H1 (cell line): ENCODE results near the gene RIPOR2. TPM values are rescaled to one million over a fixed set of nuclear protein-coding genes. Genes with fewer than 3 reads are reported as not detected.

Source experiments
- CTCF ChIA-PET: fragments of 300-600 bp; sonication (Branson Sonifier 250); formaldehyde crosslinking; loops from one replicate; lab custom pipeline; 2021; ENCODE audit not compliant: partially characterized antibody; lab: Charles Lee
- POLR2A ChIA-PET: fragments of 300-600 bp; sonication (Branson Sonifier 250); formaldehyde crosslinking; loops from one replicate; lab custom pipeline; 2021; ENCODE audit warnings: inconsistent platforms; ENCODE audit not compliant: partially characterized antibody; lab: Charles Lee
- DNase-seq, 2 experiments: peaks; one replicate each; pipeline versions ENCODE4 v3.0.0 to v3.0.0-alpha.2; 2010 to 2022; ENCODE audit warnings: low spot score in 2 of 2, low read depth in 1 of 2, mixed read lengths in 1 of 2
- FAIRE-seq: peaks from 2 replicates; lab custom pipeline; 2011; peaks lifted over from hg19 to GRCh38; lab: Jason Lieb, UNC
- H2AFZ ChIP-seq: 2 replicates; pipeline ENCODE4 v1.8.1; 2012; ENCODE audit warnings: low read length, inconsistent platforms
- H2AK5ac ChIP-seq: 2 replicates; pipeline ENCODE4 v1.6.1; 2013; ENCODE audit warnings: low read depth, low read length
- H2BK120ac ChIP-seq: replicated peaks from 2 replicates; pipeline ENCODE3; 2013; ENCODE audit warnings: low read depth, low read length, inconsistent platforms
- H2BK12ac ChIP-seq: 2 replicates; pipeline ENCODE4 v1.6.1; 2013; ENCODE audit warnings: low read depth, low read length
- H2BK15ac ChIP-seq: 2 replicates; pipeline ENCODE4 v1.6.1; 2013; ENCODE audit warnings: low read length
- H2BK20ac ChIP-seq: 2 replicates; pipeline ENCODE4 v1.6.1; 2013; ENCODE audit warnings: low read length
- H2BK5ac ChIP-seq: 2 replicates; pipeline ENCODE4 v1.6.1; 2013; ENCODE audit warnings: low read depth, low read length
- H3K14ac ChIP-seq: 2 replicates; pipeline ENCODE4 v1.6.1; 2013; ENCODE audit warnings: inconsistent platforms; ENCODE audit not compliant: insufficient read length
- H3K18ac ChIP-seq: 2 replicates; pipeline ENCODE4 v1.6.1; 2013; ENCODE audit warnings: low read length; ENCODE audit errors: extremely low read depth
- H3K23ac ChIP-seq: 2 replicates; pipeline ENCODE4 v1.6.1; 2013; ENCODE audit warnings: inconsistent platforms; ENCODE audit not compliant: insufficient read length
- H3K23me2 ChIP-seq: 2 replicates; pipeline ENCODE4 v1.6.1; 2013; ENCODE audit warnings: low read depth, low read length
- H3K27ac ChIP-seq: 2 replicates; pipeline ENCODE4 v1.6.1; 2011; ENCODE audit warnings: low read depth, low read length, inconsistent platforms
- H3K27me3 ChIP-seq, 4 experiments: replicated peaks in 1 of 4; 1 replicate in 1 of 4; 2 replicates in 3 of 4; pipeline versions ENCODE4 v1.6.1 to v1.8.1; 2011 to 2013; ENCODE audit warnings: low read length in 3 of 4, mild to moderate bottlenecking in 3 of 4, inconsistent platforms in 2 of 4, mixed read lengths in 2 of 4, moderate library complexity in 1 of 4; ENCODE audit not compliant: control insufficient read depth in 3 of 4, insufficient read depth in 3 of 4; ENCODE audit errors: extremely low read depth in 1 of 4
- H3K36me3 ChIP-seq, 4 experiments: 2 replicates each; pipeline versions ENCODE4 v1.6.1 to v1.8.1; 2011 to 2013; ENCODE audit warnings: mild to moderate bottlenecking in 4 of 4, low read length in 3 of 4, moderate library complexity in 2 of 4, control low read depth in 1 of 4, inconsistent platforms in 1 of 4; ENCODE audit not compliant: insufficient read depth in 4 of 4, control insufficient read depth in 2 of 4
- H3K4ac ChIP-seq: replicated peaks from 2 replicates; pipeline ENCODE3; 2013; ENCODE audit warnings: low read length, low read depth, mixed read lengths, inconsistent platforms; ENCODE audit not compliant: insufficient read length
- H3K4me1 ChIP-seq, 4 experiments: replicated peaks in 1 of 4; 1 replicate in 1 of 4; 2 replicates in 3 of 4; pipeline versions ENCODE4 v1.6.1 to v1.8.1; 2011 to 2013; ENCODE audit warnings: low read length in 3 of 4, inconsistent platforms in 2 of 4, mixed read lengths in 1 of 4; ENCODE audit not compliant: insufficient read depth in 4 of 4, control insufficient read depth in 3 of 4
- H3K4me2 ChIP-seq, 2 experiments: 2 replicates each; pipeline versions ENCODE4 v1.6.1 to v1.8.1; 2011 to 2013; ENCODE audit warnings: low read depth in 2 of 2, low read length in 2 of 2, control low read depth in 1 of 2, inconsistent platforms in 1 of 2, mild to moderate bottlenecking in 1 of 2; ENCODE audit not compliant: insufficient read depth in 1 of 2
- H3K4me3 ChIP-seq, 4 experiments: fragments of 200-600, 300-600 bp in 1 of 4; sonication (generic), shearing (Covaris generic), sonication (Bioruptor Twin) in 1 of 4; 2 replicates each; pipeline versions ENCODE4 v1.5.1 to v1.8.1; 2011 to 2016; ENCODE audit warnings: low read length in 4 of 4, low read depth in 3 of 4, control low read depth in 2 of 4, inconsistent platforms in 2 of 4, mild to moderate bottlenecking in 2 of 4, mixed read lengths in 1 of 4, moderate library complexity in 1 of 4; ENCODE audit not compliant: insufficient read depth in 2 of 4; ENCODE audit errors: extremely low read depth in 1 of 4
- H3K56ac ChIP-seq: replicated peaks from 2 replicates; pipeline ENCODE3; 2013; ENCODE audit warnings: low read depth, mild to moderate bottlenecking, mixed read lengths, low read length, inconsistent platforms; ENCODE audit not compliant: insufficient read length
- H3K79me1 ChIP-seq: 2 replicates; pipeline ENCODE4 v1.6.1; 2013; ENCODE audit warnings: low read depth, low read length, control low read depth
- H3K79me2 ChIP-seq, 2 experiments: 2 replicates each; pipeline versions ENCODE4 v1.6.1 to v1.8.1; 2012 to 2013; ENCODE audit warnings: low read length in 2 of 2, mild to moderate bottlenecking in 2 of 2, inconsistent platforms in 1 of 2; ENCODE audit not compliant: insufficient read depth in 2 of 2, control insufficient read depth in 1 of 2
- H3K9ac ChIP-seq, 4 experiments: replicated peaks in 1 of 4; 1 replicate in 1 of 4; 2 replicates in 3 of 4; pipeline versions ENCODE4 v1.6.1 to v1.8.1; 2011 to 2013; ENCODE audit warnings: low read depth in 3 of 4, low read length in 3 of 4, control low read depth in 2 of 4, mild to moderate bottlenecking in 2 of 4, moderate library complexity in 2 of 4, inconsistent platforms in 1 of 4; ENCODE audit errors: extremely low read depth in 1 of 4
- H3K9me3 ChIP-seq, 2 experiments: 2 replicates each; pipeline versions ENCODE4 v1.6.1 to v1.8.1; 2012 to 2013; ENCODE audit warnings: mild to moderate bottlenecking in 2 of 2, moderate library complexity in 2 of 2, control low read depth in 1 of 2, inconsistent platforms in 1 of 2, low read depth in 1 of 2, low read length in 1 of 2, mixed read lengths in 1 of 2; ENCODE audit not compliant: insufficient read depth in 2 of 2
- H4K20me1 ChIP-seq, 2 experiments: replicated peaks in 1 of 2; 2 replicates each; pipeline versions ENCODE3 to v1.8.1; 2011 to 2013; ENCODE audit warnings: inconsistent platforms in 2 of 2, low read length in 2 of 2, mild to moderate bottlenecking in 1 of 2; ENCODE audit not compliant: insufficient read depth in 2 of 2, control insufficient read depth in 1 of 2
- H4K5ac ChIP-seq: 2 replicates; pipeline ENCODE4 v1.6.1; 2013; ENCODE audit warnings: low read length, low read depth, mixed read lengths, inconsistent platforms; ENCODE audit not compliant: insufficient read length
- H4K8ac ChIP-seq: 2 replicates; pipeline ENCODE4 v1.8.0; 2013; ENCODE audit warnings: mild to moderate bottlenecking, moderate library complexity, low read length, inconsistent platforms; ENCODE audit not compliant: insufficient read depth; ENCODE audit errors: extremely low read depth
- H4K91ac ChIP-seq: replicated peaks from 2 replicates; pipeline ENCODE3; 2013; ENCODE audit warnings: low read length, mixed read lengths, inconsistent platforms; ENCODE audit not compliant: insufficient read length
- ATF2 ChIP-seq: IDR thresholded peaks from 2 replicates; pipeline ENCODE4 v1.6.1; 2012; ENCODE audit warnings: low read length, inconsistent platforms
- CBX5 ChIP-seq: fragments of 300-800, 300-1000 bp; sonication (generic); IDR thresholded peaks from 2 replicates; pipeline ENCODE4 v1.7.1; 2016; ENCODE audit warnings: antibody characterized with exemption, low read length, low read depth
- CTBP2 ChIP-seq: IDR thresholded peaks from 2 replicates; pipeline ENCODE4 v1.7.0; 2011; ENCODE audit warnings: borderline replicate concordance, mild to moderate bottlenecking, moderate library complexity, mixed read lengths, low read length; ENCODE audit not compliant: insufficient read depth, insufficient read length
- POLR2AphosphoS5 ChIP-seq: IDR thresholded peaks from 2 replicates; pipeline ENCODE4 v1.6.1; 2011; ENCODE audit warnings: low read depth, low read length
- TBP ChIP-seq: IDR thresholded peaks from 2 replicates; pipeline ENCODE4 v1.6.1; 2011; ENCODE audit warnings: low read depth, low read length, improper control_type of control experiment
- WGBS, 2 experiments: shearing (Covaris generic) in 1 of 2; methylation state at CpG; one replicate each; pipeline versions ENCODE4 v1.1.6 to v1.1.7; 2013 to 2015; ENCODE audit warnings: low lambda C conversion rate in 2 of 2, mixed read lengths in 2 of 2, inconsistent platforms in 1 of 2, low coverage in 1 of 2, missing lambda C conversion rate in 1 of 2; ENCODE audit not compliant: insufficient replicate concordance in 2 of 2, insufficient coverage in 1 of 2, insufficient read length in 1 of 2; ENCODE audit errors: extremely low coverage in 1 of 2, missing lambda C conversion rate in 1 of 2; 5-methylcytosine and 5-hydroxymethylcytosine counted together
- polyA plus RNA-seq, 7 experiments: library from polyadenylated mRNA; depleted of rRNA in 3 of 7; stranded (reverse) in 5 of 7; unstranded in 2 of 7; fragments of >200 nt in 5 of 7; fragments of 200-250 nt in 2 of 7; gene quantifications; 1 replicate in 5 of 7; 2 replicates in 1 of 7; 4 replicates in 1 of 7; pipeline versions ENCODE4 v1.2.1 to v1.2.3, GENCODE V29; 2011 to 2013; ENCODE audit warnings: missing spikeins in 2 of 7, mixed read lengths in 2 of 7
- total RNA-seq: library from RNA; stranded (reverse); fragmentation: NEBNext Ultra II Directional; extraction: Animal tissue kit (Norgen Biotek cat#: 25700); gene quantifications from 2 replicates; pipeline ENCODE4 v1.2.1, GENCODE V29; 2021

The RIPOR2 gene
- total and polyA plus RNA-seq, 2 of the 8 experiments (the other 6 are each of a cell fraction or from before 2014, with no cell fraction given): 16.7 to 45.6 TPM

- no peak overlapping the region for H2AK5ac ChIP-seq
- no peak overlapping the region for H4K5ac ChIP-seq
- H3K4me1 ChIP-seq: 0 out of 7 replicates have a peak, but pooled peaks cover 0 to 2% (median 0%) of the 10 kb centered on the region in 4 experiments
- H3K4me3 ChIP-seq: no peak overlapping the region
- H3K36me3 ChIP-seq: peaks cover 0 to 2% (median under 1%) of the 10 kb centered on the region in 4 experiments; a peak in 3 of 8 replicates
- no peaks in the 10 kb centered on the region for H3K9me3 ChIP-seq
- no peaks in the 10 kb centered on the region for H3K79me1 ChIP-seq
- H3K27me3 ChIP-seq: no peaks in the 10 kb centered on the region
- peaks cover 0 to 2% of the 10 kb centered on the region in 2 experiments for H4K20me1 ChIP-seq
- H3K27ac ChIP-seq: no peak overlapping the region
- H4K91ac ChIP-seq: no peak overlapping the region
- no peak overlapping the region for H2BK15ac ChIP-seq
- no peak overlapping the region for H2BK12ac ChIP-seq
- no peak for TF ChIP-seq TBP
- TF ChIP-seq CTBP2: no peak
- TF ChIP-seq POLR2AphosphoS5: no peak
- TF ChIP-seq CBX5: no peak
- TF ChIP-seq ATF2: no peak
- H2BK120ac ChIP-seq: no peak overlapping the region
- DNase-seq (no peak), FAIRE-seq (no peak)
- no peak overlapping the region for H2BK20ac ChIP-seq
- H3K23me2 ChIP-seq: no peaks in the 10 kb centered on the region; the same call in 1 of the 2 replicates
- no peaks in the 10 kb centered on the region for H3K79me2 ChIP-seq
- H4K8ac ChIP-seq: no peak overlapping the region
- POLR2A ChIA-PET: no interaction called here
- H2BK5ac ChIP-seq: peak overlapping the region; percentile 6; the same call in 1 of the 2 replicates
- H3K4ac ChIP-seq: no peak overlapping the region
- H3K18ac ChIP-seq: no peak overlapping the region
- 81% methylated on average over 8 of the region's 8 CpGs; no CpG with 5 or more reads in 1 of the 2 experiments for WGBS, 2 experiments
- no peak overlapping the region for H3K14ac ChIP-seq
- H3K9ac ChIP-seq: no peak overlapping the region
- no peak overlapping the region for H2AFZ ChIP-seq
- CTCF ChIA-PET: interaction anchor here (1.0 to 3.2 kb wide), 4 partner anchors 15 to 248 kb away, joined by 3 to 15 read pairs (median 8); no protein-coding TSS in a partner anchor
- no peak overlapping the region for H3K56ac ChIP-seq
- H3K4me2 ChIP-seq: no peak overlapping the region
- H3K23ac ChIP-seq: no peak overlapping the region
Measured at GRCh38 chr6:24827970-24828369, 107.8 kb downstream of the RIPOR2 start.
